ENCODE measurements around the gene RCBTB2.

DNA sequence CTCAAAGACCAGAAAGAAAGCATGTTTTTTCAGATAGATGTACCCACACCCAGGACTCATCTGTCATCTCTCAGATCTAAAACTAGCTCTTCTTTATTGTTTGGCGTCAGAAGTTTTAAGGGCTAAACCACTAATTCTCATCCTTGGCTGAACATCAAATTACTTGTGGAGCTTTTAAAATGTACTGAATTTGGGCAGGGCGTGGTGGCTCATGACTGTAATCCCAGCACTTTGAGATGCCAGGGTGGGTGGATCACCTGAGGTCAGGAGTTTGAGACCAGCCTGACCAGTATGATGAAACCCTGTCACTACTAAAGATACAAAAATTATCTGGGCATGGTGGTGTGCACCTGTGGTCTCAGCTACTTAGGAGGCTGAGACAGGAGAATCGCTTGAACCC lies 47.4 kb downstream of the RCBTB2 start:
- TF ChIP-seq POLR2AphosphoS5 (IDR thresholded peaks at IDR 0.05; ENCODE audit: low read depth, low read length) (no peak), POLR2A (IDR thresholded peaks at IDR 0.05; ENCODE audit: low read depth, low read length) (no peak)

Measured in GM12892 (cell line).